ENCODE results near the gene TCERG1L.
"Not testable (repeated sequence)": the region's sequence is repeated elsewhere in the genome, so short reads cannot be mapped to it uniquely, and the experiment has no call there.

Gene TCERG1L

DNA sequence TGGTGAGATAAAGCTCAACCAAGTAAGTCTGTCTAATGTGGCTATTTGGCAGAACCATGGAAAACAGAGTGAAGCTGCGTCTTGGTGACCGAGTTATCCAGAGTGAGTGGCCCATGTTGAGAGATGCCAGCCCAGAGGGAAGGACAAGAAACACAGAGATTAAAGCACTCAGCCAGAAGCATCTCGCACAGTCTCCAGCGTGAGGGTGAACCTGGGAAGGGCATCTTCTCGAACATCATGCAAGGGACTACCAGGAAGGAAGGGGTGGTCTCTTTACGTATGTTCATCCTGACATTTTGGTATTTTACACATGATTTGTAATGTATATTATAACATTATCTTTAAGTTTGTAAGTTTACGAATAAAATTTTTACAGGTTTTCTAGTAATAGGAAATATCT lies 146.4 kb downstream of the TCERG1L start:
- no peak for DNase-seq (ENCODE audit: low read depth)

DNA sequence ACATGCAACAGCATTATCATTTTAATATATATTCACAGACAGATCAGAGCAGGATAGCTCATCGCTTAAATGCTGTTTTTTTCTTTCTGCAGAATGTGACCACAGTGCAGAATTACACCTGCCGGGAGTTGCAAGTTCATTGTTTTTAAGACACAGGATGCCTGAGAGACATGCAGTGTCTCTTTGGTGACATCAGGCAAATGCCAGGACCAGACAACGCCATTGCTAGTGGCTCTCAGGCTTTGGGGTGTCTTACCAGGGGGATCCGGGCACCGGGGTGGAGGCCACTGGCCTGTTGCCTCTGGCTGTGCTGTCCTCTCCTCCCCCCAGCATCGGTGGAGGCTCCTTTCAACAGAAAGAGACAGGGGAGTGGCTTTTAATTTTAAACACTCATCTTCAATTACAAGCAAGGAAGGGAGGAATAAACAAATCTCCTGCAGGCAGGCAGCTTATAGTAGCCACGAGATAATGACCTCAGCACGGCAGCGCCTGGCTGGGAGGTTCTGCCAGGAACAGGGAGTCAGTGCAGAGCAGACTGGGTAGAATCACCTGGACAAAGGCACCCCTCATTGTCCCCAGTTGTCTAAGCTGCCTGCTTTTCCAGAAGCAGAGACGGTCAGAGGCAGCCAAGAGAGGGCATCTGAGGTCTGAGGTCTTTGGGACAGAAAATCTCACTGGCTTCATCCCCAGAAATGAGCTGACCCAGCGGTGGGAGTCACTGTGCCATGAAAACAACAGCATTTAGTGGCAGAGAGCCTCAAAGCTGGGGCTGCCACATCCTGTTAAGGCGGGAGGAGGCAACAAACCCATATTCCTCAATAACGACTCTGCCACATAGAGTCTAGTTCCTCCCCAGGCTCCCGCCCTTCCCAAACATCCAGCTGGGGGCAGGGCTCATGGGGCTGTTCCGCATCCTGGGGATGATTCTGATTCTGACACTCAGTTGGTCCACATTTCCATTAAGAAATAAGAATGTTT lies 148.4 kb downstream of the TCERG1L start:
- no peak for DNase-seq (ENCODE audit: low read depth)

- DNase-seq (ENCODE audit: low read depth), result no peak
These were observed 149.3 kb downstream of the TCERG1L start for GRCh38 chr10:131162211-131162610.

DNA sequence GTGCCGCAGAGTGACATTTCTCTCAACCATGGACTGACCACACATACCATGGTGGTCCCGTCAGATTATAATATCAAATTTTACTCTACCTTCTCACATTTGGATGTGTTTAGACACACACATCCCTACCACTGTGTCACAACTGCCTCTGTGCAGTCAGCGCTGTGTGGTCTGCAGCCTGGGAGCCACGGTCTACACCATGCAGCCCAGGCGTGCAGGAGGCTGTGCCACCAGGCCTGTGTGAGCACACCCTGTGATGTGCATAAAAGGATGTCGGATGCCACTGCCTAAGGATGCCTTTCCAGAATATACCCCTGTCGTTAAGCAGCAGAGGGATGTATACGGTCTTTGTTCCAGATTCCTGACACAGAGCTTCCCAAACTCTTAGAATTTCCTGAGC lies 150.4 kb downstream of the TCERG1L start:
- DNase-seq (ENCODE audit: low read depth), result no peak

- no peak for DNase-seq (ENCODE audit: low read depth)
These were observed 151.2 kb downstream of the TCERG1L start for GRCh38 chr10:131160219-131160875.

DNA sequence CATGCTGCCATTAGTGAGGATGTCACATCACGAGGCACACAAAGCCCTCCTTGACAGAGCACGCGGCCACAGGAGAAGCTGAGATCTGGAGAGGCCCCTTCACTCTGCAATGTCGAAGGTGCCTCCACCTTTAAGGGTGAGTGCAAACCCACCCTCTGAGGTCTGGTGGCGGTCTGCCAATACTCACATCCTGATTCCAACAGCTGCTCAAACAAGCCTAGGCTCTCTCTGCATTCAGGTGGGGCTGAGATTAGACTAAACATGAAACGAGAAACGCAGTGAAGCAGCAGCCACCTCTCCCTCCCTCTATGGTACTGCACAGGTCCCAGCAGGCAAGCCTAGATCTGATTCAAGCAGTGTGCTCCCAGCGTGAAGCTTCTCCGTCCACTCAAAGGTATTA lies 151.8 kb downstream of the TCERG1L start:
- DNase-seq (ENCODE audit: low read depth), result no peak

GRCh38 chr10:131158695-131159094 lies 152.8 kb downstream of the TCERG1L start:
- DNase-seq (ENCODE audit: low read depth), result no peak

- DNase-seq (ENCODE audit: low read depth), result no peak
These were observed 153.6 kb downstream of the TCERG1L start for GRCh38 chr10:131157899-131158298.

GRCh38 chr10:131155876-131156230 lies 155.7 kb downstream of the TCERG1L start:
- no peak for DNase-seq (ENCODE audit: low read depth)

DNA sequence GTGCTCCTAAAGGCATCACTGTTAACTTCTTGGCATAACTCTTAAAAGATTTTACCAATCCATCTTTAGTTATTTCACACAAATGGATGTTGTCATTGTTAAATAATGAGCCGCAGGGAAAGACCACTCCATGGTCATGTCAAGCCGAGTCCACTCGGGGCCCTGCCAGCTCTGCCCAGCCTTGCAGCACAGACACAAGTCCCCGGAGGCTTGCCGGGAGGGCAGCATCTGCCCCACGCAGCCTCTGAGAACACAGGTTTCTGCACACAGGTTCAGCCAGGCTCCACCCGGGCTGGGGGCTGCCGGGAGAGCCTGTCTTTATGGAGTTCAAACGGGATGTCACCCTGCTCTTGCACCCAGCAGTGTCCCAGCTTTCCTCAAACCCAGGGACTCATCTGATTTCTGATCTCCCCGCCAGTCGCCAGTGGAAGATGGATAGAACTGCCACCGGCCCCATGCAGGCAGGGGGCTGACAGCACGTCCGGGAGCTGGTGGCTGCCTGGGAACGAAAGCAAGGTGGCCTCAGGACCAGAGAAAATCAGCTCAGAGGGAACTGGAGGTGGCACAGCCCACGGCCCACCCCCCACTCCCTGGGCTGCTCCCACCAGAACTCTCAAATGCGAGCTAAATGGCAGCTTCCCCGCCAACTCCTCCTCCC lies 156.2 kb downstream of the TCERG1L start:
- no peak for DNase-seq (ENCODE audit: low read depth)

DNA sequence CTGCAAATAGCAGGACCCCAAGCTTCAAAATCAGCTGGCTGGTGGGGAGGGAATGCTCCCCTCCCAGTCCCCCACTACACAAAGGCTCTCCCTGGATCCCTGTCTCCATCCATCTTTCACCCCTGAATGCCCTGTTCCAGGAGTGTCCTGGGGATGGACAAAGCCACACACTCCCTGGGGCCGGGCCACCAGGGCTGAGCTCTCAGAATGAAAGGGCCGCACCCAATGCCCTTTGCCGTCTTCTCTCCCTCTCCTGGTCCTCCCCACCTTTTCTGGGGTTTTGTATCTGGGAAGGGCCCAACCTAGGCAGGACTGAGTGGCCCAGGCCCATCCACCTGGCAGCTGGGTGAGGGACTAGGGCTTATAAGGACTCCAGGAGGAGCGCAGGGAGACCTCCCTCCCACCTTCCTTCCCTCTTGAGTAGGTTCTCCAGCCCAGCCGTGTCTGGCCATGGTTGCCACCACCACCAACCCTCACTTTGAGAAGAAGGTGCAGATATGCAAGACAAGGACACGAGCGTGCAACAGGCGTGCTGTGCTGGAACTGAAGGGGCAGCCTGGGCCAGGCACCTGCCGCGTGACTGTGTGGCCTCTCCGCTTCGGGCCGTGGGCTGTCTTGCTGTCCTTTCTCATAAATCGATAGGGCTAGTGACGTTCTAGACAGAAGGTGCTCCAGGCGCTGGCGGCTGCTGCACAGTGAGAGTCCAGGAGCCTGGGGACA lies 157.1 kb downstream of the TCERG1L start:
- DNase-seq (ENCODE audit: low read depth), result no peak

- DNase-seq (ENCODE audit: low read depth), result not testable (repeated sequence)
These were observed 159.1 kb downstream of the TCERG1L start for GRCh38 chr10:131152456-131152855.

DNA sequence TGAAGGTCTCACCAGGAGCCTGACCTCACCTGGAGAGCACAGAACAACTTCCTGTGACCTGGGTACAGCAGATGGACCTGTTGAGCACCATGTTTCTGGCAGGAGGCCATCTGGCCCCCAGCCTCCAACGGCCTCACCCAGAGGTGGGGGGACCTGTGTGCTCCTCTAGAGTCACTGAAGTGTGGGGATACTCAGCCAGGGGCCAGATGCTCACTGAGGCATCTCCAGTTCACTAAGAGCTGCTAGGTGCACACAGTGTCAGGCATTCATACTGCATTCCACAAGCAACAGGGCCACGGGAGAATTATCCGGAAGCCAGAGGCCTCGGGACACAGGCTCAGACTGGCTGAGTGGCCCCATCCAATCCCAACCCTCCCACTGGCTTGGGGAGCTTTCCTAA lies 161.4 kb downstream of the TCERG1L start:
- no peak for DNase-seq (ENCODE audit: low read depth)

GRCh38 chr10:131149586-131149985 lies 161.9 kb downstream of the TCERG1L start:
- no peak for DNase-seq (ENCODE audit: low read depth)

DNA sequence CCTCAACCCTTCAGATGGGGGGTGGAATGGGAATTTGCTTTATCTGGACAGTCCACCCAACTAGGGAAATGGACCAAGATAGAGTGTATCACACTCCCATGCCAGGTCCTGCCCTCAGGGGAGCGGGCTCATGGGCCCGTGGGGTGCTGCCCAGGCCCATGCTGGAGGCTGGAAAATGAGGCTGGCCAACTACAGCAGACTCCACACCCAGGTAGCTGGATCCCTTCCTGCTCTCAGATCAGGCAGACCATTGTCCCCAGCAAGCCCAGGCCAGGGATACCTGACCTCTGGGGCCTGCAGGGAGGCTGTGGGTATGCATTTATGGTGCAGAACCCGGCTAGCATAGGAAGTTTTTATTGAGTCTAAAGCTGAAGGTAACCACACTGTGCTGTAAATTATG lies 162.4 kb downstream of the TCERG1L start:
- DNase-seq (ENCODE audit: low read depth), result no peak

GRCh38 chr10:131148270-131148669 lies 163.3 kb downstream of the TCERG1L start:
- no peak for DNase-seq (ENCODE audit: low read depth)

- DNase-seq (ENCODE audit: low read depth), result no peak
These were observed 164.1 kb downstream of the TCERG1L start for GRCh38 chr10:131147301-131147975.

DNA sequence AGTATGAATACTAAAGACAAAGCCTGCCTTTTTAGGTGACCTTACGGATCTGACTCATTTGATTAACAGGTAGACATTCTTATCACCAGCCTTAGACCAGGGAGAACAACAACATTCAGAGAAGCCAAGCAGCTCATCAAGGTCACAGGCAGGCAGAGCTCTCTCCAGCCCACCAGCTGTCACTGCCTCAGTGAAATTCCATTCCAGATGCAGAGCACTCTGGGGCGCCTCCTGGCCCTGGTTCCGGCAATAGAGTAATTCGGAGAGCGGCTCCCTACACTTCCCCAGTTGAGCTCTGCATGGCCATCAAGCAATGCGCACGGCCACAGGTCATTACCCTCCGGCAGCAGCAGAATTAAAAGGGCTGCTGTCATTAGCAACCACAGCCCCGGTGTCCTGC lies 164.7 kb downstream of the TCERG1L start:
- no peak for DNase-seq (ENCODE audit: low read depth)

GRCh38 chr10:131145756-131146155 lies 165.8 kb downstream of the TCERG1L start:
- no peak for DNase-seq (ENCODE audit: low read depth)

- no peak for DNase-seq (ENCODE audit: low read depth)
These were observed 166.7 kb downstream of the TCERG1L start for GRCh38 chr10:131144711-131145375.

- DNase-seq (ENCODE audit: low read depth), result no peak
These were observed 167.3 kb downstream of the TCERG1L start for GRCh38 chr10:131144196-131144595.

All from non-pigmented ciliary epithelial cell (primary cell).